ENCODE results near the gene ICAM4.
"Not testable (repeated sequence)": the region's sequence is repeated elsewhere in the genome, so short reads cannot be mapped to it uniquely, and the experiment has no call there.

The ICAM4 gene

DNA sequence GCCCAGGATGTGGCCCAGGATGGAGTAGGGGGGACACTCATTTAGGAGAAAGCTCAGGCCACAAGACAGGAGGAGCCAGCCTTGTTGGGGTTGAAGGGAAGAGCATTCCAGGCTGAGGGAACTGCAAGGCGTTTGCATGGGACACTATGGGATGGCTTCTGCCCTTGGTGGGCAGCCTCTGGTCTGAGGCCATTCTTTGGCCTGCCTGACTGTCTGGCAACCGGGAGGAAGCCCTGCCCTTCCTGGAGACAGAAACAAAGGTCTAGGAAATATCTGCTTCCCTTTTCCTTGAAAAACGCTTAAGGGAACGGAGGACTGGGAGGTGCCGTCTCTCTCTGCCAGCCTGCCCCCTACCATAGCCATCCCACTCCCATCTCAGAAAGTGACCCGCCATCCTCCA, 18.7 kb upstream of the ICAM4 start:
- no peak for DNase-seq (ENCODE audit: low read depth, low spot score)

DNA sequence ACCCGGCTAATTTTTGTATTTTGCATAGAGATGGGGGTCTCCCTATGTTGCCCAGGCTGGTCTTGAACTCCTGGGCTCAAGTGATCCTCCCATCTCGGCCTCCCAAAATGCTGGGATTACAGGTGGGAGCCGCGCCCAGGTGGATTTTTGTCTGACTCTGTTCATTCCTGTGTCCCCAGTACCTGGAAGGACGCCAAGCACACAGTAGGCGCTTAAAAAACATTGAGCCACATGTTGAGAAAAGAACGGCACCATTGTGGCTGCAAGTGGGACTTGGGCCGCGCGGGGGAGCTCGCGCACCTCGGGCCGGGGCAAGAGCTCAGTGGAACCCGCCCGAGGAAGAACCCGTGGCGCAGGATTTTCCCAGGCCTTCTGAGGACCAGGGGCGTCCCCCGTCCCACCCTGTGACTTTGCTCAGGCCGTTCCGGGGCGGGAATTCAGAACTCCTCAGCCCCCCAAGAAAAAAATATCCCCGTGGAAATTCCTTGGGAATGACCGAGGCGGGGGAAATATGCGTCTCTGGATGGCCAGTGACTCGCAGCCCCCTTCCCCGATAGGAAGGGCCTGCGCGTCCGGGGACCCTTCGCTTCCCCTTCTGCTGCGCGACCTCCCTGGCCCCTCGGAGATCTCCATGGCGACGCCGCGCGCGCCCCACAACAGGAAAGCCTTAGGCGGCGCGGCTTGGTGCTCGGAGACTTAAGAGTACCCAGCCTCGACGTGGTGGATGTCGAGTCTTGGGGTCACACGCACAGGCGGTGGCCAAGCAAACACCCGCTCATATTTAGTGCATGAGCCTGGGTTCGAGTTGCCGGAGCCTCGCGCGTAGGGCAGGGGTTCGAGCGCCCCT, 17.2 kb upstream of the ICAM4 start:
- peak; percentile 73 for DNase-seq (ENCODE audit: low read depth, low spot score)

GRCh38 chr19:10270180-10270615, 16.6 kb upstream of the ICAM4 start:
- no peak for DNase-seq (ENCODE audit: low read depth, low spot score)

DNA sequence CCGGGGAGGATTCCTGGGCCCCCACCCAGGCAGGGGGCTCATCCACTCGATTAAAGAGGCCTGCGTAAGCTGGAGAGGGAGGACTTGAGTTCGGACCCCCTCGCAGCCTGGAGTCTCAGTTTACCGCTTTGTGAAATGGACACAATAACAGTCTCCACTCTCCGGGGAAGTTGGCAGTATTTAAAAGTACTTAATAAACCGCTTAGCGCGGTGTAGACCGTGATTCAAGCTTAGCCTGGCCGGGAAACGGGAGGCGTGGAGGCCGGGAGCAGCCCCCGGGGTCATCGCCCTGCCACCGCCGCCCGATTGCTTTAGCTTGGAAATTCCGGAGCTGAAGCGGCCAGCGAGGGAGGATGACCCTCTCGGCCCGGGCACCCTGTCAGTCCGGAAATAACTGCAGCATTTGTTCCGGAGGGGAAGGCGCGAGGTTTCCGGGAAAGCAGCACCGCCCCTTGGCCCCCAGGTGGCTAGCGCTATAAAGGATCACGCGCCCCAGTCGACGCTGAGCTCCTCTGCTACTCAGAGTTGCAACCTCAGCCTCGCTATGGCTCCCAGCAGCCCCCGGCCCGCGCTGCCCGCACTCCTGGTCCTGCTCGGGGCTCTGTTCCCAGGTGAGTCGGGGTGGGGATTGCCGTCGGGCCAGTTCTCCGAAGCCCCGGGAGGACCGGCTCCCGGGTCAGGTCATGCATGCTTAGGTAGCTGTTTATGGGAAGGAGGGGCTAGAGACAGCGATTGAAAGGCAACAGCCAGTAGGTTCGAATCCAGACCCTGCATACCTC, 15.9 kb upstream of the ICAM4 start, which contains the start of gene ICAM1:
Gene ICAM1, plus strand, starts transcription at position 505 of the 779 bp plus-strand sequence. Its CDS starts 40 bp downstream, at position 545.
- DNase-seq (ENCODE audit: low read depth, low spot score): peak; percentile 56

DNA sequence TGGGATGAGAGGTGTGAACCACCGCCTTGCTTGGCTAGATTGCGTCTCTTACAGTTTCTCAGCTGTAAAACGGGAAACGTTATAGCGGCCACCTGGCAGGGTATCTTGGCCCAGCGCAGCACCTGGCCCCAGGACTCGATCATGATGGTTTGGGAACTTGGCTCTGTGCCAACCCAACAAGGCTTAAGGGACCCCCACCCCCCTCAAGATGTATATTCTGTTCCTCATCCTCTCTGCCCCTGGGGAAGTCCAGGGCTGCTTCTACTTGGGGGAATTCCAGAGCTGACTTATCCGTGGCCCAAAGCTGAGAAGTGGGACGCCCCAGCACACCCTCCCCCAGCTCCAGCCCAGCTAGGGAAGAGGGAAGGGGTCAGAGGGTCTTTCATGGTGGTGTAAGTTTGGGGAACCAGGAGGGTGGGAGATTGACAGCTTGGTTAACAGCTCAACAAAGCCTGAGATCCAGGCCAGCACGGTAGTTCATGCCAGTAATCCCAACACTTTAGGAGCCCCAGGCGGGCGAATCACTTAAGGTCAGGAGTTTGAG, 15.1 kb upstream of the ICAM4 start:
- DNase-seq (ENCODE audit: low read depth, low spot score): no peak

DNA sequence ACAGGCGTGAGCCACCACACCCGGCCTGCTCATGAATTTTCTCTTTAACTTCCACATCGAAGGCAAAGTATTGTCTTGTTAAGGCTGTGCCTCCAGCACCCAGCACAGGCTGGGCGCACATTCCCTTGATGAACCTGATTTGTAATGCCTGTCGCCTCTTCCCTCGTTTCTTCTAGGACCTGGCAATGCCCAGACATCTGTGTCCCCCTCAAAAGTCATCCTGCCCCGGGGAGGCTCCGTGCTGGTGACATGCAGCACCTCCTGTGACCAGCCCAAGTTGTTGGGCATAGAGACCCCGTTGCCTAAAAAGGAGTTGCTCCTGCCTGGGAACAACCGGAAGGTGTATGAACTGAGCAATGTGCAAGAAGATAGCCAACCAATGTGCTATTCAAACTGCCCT, 12.2 kb upstream of the ICAM4 start:
- no peak for DNase-seq (ENCODE audit: low read depth, low spot score)

DNA sequence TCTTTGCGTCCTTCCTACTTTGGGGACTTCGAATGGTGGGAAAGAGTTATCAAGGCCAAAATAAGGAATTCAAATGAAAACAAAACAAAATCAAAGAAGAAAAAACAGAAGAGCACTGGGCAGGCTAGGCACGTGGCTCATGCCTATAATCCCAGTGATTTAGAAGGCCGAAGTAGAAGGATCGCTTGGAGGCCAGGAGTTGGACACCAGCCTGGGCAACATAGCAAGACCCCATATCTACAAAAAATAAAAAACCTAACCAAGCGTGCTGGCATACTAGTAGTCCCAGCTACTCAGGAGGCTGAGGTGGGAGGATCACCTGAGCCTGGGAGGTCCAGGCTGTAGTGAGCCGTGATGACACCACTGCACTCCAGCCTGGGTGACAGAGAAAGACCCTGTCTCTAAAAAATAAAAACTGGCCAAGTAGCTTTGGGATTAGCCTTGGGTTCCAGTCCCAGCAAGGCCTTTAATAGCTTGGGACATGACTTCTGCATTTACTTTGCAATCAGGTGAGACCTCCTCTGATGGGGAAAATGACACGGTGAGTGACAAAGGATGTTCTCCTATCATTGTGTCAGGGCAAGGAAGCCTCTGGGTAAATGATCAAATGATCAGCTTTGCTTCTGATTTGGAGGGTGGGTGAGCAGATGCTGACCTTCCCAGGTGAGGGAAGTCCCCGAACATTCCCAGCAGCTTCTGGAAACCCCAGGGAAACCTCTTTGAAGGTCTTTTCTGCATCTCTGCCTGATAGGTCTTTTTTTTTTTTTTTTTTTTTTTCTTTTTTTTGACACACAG, 8.8 kb upstream of the ICAM4 start:
- DNase-seq (ENCODE audit: low read depth, low spot score): no peak

DNA sequence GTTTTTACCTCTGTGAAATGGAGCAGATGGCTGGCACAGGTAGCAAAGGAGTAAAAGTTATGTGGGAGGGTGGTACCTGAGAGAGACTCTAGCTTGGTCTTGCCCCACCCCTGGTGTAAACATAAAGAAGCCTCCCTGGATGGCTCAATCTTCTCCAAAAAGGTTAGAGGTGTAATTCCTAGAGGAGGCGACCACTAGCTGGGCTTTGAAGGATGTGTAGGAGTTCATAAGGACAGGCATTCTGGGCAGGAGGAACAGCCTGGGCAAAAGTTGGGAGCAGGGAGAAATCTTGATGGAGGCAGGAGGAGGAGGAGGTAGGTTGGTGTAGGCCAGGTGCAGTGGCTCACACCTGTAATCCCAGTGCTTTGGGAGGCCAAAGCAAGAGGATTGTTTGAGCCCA, 7.8 kb upstream of the ICAM4 start:
- no peak for DNase-seq (ENCODE audit: low read depth, low spot score)

- DNase-seq (ENCODE audit: low read depth, low spot score): no peak
Observed at GRCh38 chr19:10279737-10280442, 6.9 kb upstream of the ICAM4 start.

DNA sequence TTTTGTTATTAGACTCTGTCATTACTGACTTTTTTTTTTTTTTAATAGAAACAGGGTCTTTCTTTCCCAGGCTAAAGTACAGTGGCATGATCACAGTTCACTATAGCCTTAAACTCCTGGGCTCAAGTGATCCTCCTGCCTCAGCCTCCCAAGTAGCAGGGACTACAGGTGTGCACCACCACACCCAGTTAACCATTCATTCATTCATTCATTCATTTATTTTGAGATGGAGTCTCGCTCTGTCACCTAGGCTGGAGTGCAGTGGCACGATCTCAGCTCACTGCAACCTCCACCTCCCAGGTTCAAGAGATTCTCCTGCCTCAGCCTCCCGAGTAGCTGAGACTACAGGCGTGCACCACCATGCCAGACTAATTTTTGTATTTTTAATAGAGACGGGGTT, 4.7 kb upstream of the ICAM4 start:
- DNase-seq (ENCODE audit: low read depth, low spot score): not testable (repeated sequence)

DNA sequence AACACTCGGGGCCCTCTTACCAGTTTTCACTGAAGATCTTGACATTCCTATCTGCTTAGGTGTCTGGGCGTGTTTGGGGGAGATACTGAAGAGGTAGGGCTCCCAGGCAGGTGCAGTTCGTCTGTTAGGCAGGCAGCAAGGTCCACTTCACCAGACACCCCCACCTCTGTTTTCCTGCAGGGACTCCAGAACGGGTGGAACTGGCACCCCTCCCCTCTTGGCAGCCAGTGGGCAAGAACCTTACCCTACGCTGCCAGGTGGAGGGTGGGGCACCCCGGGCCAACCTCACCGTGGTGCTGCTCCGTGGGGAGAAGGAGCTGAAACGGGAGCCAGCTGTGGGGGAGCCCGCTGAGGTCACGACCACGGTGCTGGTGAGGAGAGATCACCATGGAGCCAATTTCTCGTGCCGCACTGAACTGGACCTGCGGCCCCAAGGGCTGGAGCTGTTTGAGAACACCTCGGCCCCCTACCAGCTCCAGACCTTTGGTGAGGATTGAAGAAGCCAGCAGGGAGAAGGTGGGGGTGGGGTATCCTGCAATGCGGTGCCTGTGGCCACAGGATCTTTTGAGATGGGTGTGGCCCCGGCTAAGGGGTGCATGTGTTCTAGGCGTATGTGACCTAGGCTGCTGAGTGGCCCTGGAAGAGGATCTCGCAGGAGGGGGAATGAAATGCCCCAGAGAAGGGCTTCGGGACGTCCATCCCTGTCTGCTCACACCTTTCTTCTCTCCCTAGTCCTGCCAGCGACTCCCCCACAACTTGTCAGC, 3.3 kb upstream of the ICAM4 start:
- DNase-seq (ENCODE audit: low read depth, low spot score): no peak

DNA sequence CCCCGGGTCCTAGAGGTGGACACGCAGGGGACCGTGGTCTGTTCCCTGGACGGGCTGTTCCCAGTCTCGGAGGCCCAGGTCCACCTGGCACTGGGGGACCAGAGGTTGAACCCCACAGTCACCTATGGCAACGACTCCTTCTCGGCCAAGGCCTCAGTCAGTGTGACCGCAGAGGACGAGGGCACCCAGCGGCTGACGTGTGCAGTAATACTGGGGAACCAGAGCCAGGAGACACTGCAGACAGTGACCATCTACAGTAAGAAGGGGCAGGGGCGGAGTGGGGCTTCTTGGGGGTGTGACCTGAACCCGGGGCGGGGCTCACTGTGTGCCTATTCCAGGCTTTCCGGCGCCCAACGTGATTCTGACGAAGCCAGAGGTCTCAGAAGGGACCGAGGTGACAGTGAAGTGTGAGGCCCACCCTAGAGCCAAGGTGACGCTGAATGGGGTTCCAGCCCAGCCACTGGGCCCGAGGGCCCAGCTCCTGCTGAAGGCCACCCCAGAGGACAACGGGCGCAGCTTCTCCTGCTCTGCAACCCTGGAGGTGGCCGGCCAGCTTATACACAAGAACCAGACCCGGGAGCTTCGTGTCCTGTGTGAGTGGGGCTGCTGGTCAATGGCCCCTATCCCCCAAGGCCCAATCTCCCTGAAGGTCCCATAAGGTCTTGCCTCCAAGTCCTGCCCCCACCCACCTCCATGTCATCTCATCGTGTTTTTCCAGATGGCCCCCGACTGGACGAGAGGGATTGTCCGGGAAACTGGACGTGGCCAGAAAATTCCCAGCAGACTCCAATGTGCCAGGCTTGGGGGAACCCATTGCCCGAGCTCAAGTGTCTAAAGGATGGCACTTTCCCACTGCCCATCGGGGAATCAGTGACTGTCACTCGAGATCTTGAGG, 2.4 kb upstream of the ICAM4 start:
- no peak for DNase-seq (ENCODE audit: low read depth, low spot score)

DNA sequence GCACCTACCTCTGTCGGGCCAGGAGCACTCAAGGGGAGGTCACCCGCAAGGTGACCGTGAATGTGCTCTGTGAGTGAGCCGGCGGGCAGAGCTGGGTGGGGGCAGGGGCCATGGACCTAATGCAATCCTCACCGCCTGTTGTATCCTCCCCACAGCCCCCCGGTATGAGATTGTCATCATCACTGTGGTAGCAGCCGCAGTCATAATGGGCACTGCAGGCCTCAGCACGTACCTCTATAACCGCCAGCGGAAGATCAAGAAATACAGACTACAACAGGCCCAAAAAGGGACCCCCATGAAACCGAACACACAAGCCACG, 1.8 kb upstream of the ICAM4 start:
- no peak for DNase-seq (ENCODE audit: low read depth, low spot score)

DNA sequence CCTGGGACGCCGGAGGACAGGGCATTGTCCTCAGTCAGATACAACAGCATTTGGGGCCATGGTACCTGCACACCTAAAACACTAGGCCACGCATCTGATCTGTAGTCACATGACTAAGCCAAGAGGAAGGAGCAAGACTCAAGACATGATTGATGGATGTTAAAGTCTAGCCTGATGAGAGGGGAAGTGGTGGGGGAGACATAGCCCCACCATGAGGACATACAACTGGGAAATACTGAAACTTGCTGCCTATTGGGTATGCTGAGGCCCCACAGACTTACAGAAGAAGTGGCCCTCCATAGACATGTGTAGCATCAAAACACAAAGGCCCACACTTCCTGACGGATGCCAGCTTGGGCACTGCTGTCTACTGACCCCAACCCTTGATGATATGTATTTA, 1.4 kb upstream of the ICAM4 start:
- no peak for DNase-seq (ENCODE audit: low read depth, low spot score)

DNA sequence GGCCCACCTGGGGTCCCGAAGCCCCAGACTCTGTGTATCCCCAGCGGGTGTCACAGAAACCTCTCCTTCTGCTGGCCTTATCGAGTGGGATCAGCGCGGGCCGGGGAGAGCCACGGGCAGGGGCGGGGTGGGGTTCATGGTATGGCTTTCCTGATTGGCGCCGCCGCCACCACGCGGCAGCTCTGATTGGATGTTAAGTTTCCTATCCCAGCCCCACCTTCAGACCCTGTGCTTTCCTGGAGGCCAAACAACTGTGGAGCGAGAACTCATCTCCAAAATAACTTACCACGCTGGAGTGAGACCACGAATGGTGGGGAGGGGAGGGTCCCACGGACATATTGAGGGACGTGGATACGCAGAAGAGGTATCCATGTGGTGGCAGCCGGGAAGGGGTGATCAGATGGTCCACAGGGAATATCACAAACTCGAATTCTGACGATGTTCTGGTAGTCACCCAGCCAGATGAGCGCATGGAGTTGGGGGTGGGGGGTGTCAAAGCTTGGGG, 2.0 kb downstream of the ICAM4 start:
- no peak for DNase-seq (ENCODE audit: low read depth, low spot score)

GRCh38 chr19:10289167-10289835, 2.5 kb downstream of the ICAM4 start:
- DNase-seq (ENCODE audit: low read depth, low spot score): peak; percentile 27

DNA sequence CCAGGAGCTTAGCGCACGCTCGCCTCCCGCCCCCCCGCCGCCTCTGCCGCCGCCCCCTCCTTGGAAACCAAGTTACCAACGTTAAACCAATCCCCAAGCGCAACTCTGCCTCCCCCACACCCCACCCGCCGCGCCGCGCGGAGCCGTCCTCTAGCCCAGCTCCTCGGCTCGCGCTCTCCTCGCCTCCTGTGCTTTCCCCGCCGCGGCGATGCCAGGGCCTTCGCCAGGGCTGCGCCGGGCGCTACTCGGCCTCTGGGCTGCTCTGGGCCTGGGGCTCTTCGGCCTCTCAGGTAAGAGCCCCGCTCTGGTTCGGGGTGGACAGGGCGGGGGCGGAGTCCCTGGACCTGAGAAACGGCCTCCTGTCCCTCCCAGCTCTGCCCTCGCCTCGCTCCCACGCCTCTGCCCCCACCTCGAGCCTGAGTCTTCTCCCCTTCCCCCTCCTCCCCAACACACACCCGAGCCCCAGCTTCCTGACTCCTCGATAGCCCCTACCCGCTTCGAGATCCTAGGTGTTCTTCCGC, 3.1 kb downstream of the ICAM4 start, which contains the start of gene ICAM5:
Gene ICAM5, plus strand, starts transcription at position 117 of the 521 bp plus-strand sequence. Its CDS starts 92 bp downstream, at position 209.
- DNase-seq (ENCODE audit: low read depth, low spot score): no peak

DNA sequence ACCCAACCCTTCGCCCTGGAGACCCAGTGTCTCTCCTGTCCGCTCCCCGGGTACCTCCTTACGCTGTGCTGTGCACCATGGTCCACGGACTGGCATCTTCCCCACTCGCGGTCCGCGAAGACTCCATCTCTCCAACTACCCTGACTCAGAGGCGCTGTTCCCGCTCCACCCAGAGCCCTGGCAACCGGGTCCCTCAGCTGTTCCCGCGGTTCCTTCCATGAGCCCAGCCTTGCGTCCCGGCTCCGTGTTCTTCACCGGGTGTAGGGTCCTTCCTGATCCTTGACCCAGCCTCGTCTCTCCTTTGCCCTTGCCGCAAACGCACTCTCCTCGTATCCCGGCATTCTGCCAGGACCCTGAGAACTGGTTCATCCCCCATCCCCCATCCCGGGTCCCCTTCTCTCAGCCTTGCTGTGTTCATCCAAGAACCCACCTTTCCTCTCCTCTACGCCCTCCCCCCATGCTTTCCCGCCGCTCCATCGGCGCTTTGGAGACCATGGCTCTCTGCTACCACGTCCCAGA, 3.7 kb downstream of the ICAM4 start:
- no peak for DNase-seq (ENCODE audit: low read depth, low spot score)

Data from activated CD4-positive, CD25-positive, alpha-beta regulatory T cell treated with anti-CD3 and anti-CD28 coated beads, Interleukin-2, amount 50 U/mL, for 16 hours (primary cell).